GM18505 (cell line): ENCODE data around the gene MET.

Source experiments
- ATAC-seq: cut with Tn5 transposase; IDR thresholded peaks from one replicate; pipeline ENCODE4 v1.9.1; 2021; ENCODE audit not compliant: unreplicated experiment
- POLR2A ChIP-seq: IDR thresholded peaks from 4 replicates; pipeline ENCODE4 v1.6.1; 2011; ENCODE audit warnings: borderline replicate concordance; ENCODE audit not compliant: insufficient read depth, insufficient read length; ENCODE audit errors: extremely low read depth

MET gene

GRCh38 chr7:116674508-116675173, 2.6 kb downstream of the MET start:
- no peak for ATAC-seq
- TF ChIP-seq POLR2A: no peak

GRCh38 chr7:116675812-116676355, 3.9 kb downstream of the MET start:
- ATAC-seq: no peak
- no peak for TF ChIP-seq POLR2A

- ATAC-seq: no peak
Observed at GRCh38 chr7:116678780-116679179, 6.8 kb downstream of the MET start.

GRCh38 chr7:116679500-116679899, 7.5 kb downstream of the MET start:
- TF ChIP-seq POLR2A: no peak
- ATAC-seq: no peak

More at GRCh38 chr7:116678780-116679179, 6.8 kb downstream of the MET start:
- no peak for TF ChIP-seq POLR2A

GRCh38 chr7:116683786-116684185, 11.8 kb downstream of the MET start:
- peak; percentile 100 for ATAC-seq
- TF ChIP-seq POLR2A: no peak

- ATAC-seq: no peak
- TF ChIP-seq POLR2A: no peak
Observed at GRCh38 chr7:116686033-116686432, 14.0 kb downstream of the MET start.

GRCh38 chr7:116686812-116687419, 14.9 kb downstream of the MET start:
- no peak for TF ChIP-seq POLR2A
- no peak for ATAC-seq

- no peak for TF ChIP-seq POLR2A
- ATAC-seq: no peak
Observed at GRCh38 chr7:116687801-116688201, 15.8 kb downstream of the MET start.

GRCh38 chr7:116689790-116690259, 17.8 kb downstream of the MET start:
- TF ChIP-seq POLR2A: no peak
- ATAC-seq: no peak

GRCh38 chr7:116691664-116692063, 19.7 kb downstream of the MET start:
- ATAC-seq: no peak
- TF ChIP-seq POLR2A: no peak

- TF ChIP-seq POLR2A: no peak
- peak; percentile 67 for ATAC-seq
Observed at GRCh38 chr7:116692401-116693308, 20.7 kb downstream of the MET start.

- no peak for TF ChIP-seq POLR2A
- no peak for ATAC-seq
Observed at GRCh38 chr7:116696707-116697106, 24.7 kb downstream of the MET start.

- TF ChIP-seq POLR2A: no peak
- ATAC-seq: no peak
Observed at GRCh38 chr7:116697152-116697551, 25.2 kb downstream of the MET start.
